ENCODE results near the gene PTAR1.

PTAR1 gene

GRCh38 chr9:69748304-69748703 lies 11.5 kb downstream of the PTAR1 start:
- DNase-seq: no peak

- DNase-seq: no peak
These were observed 12.8 kb downstream of the PTAR1 start for GRCh38 chr9:69746859-69747560.

- no peak for DNase-seq
These were observed 13.9 kb downstream of the PTAR1 start for GRCh38 chr9:69745716-69746437.

GRCh38 chr9:69744688-69745380 lies 15.0 kb downstream of the PTAR1 start:
- no peak for DNase-seq

GRCh38 chr9:69743930-69744329 lies 15.9 kb downstream of the PTAR1 start:
- no peak for DNase-seq

GRCh38 chr9:69740872-69741505 lies 18.8 kb downstream of the PTAR1 start:
- no peak for DNase-seq

- no peak for DNase-seq
These were observed 28.5 kb downstream of the PTAR1 start for GRCh38 chr9:69731348-69731747.

GRCh38 chr9:69719983-69720382 lies 39.8 kb downstream of the PTAR1 start:
- DNase-seq: no peak

GRCh38 chr9:69719367-69719766 lies 40.4 kb downstream of the PTAR1 start:
- no peak for DNase-seq

- no peak for DNase-seq
These were observed 41.6 kb downstream of the PTAR1 start for GRCh38 chr9:69718218-69718617.

GRCh38 chr9:69715825-69716224 lies 44.0 kb downstream of the PTAR1 start:
- DNase-seq: no peak

GRCh38 chr9:69715096-69715495 lies 44.7 kb downstream of the PTAR1 start:
- DNase-seq: no peak

GRCh38 chr9:69697475-69697874 lies 62.3 kb downstream of the PTAR1 start:
- DNase-seq: no peak

- DNase-seq: no peak
These were observed 63.0 kb downstream of the PTAR1 start for GRCh38 chr9:69696802-69697201.

- DNase-seq: no peak
These were observed 69.7 kb downstream of the PTAR1 start for GRCh38 chr9:69689991-69690538.

- no peak for DNase-seq
These were observed 75.9 kb downstream of the PTAR1 start for GRCh38 chr9:69683927-69684326.

GRCh38 chr9:69678843-69679538 lies 80.8 kb downstream of the PTAR1 start:
- DNase-seq: no peak

- DNase-seq: no peak
These were observed 81.9 kb downstream of the PTAR1 start for GRCh38 chr9:69677931-69678330.

- DNase-seq: no peak
These were observed 84.2 kb downstream of the PTAR1 start for GRCh38 chr9:69675563-69675962.

GRCh38 chr9:69674716-69675438 lies 84.9 kb downstream of the PTAR1 start:
- no peak for DNase-seq

- no peak for DNase-seq
These were observed 85.6 kb downstream of the PTAR1 start for GRCh38 chr9:69674112-69674685.

- DNase-seq: no peak
These were observed 86.5 kb downstream of the PTAR1 start for GRCh38 chr9:69673311-69673640.

All from right forelimb (tissue), 1 donor.